Kidney (tissue), 14 donors: ENCODE data around the gene SCAI. TPM values are rescaled to one million over a fixed set of nuclear protein-coding genes. Genes with fewer than 3 reads are reported as not detected.
"Not testable (repeated sequence)": the region's sequence is repeated elsewhere in the genome, so short reads cannot be mapped to it uniquely, and the experiment has no call there.

Experiments used
- DNase-seq, 5 donors: peaks; one replicate each; pipeline ENCODE4 v3.0.0-alpha.2; 2013 to 2020
- FAIRE-seq: peaks from 2 replicates; lab custom pipeline; 2012; peaks lifted over from hg19 to GRCh38; lab: Jason Lieb, UNC
- H3K27ac ChIP-seq, 2 donors: one replicate each; pipeline ENCODE4 v1.7.0; 2013; ENCODE audit warnings: low read depth in 2 of 2, low read length in 2 of 2, inconsistent platforms in 1 of 2
- H3K27me3 ChIP-seq: one replicate; pipeline ENCODE4 v1.7.1; 2013; ENCODE audit warnings: low read length, inconsistent platforms; ENCODE audit not compliant: control insufficient read depth, insufficient read depth
- H3K36me3 ChIP-seq, 3 donors: one replicate each; pipeline versions ENCODE4 v1.7.0 to v1.7.1; 2013; ENCODE audit warnings: low read length in 3 of 3, control low read depth in 1 of 3, inconsistent platforms in 1 of 3; ENCODE audit not compliant: insufficient read depth in 3 of 3, control insufficient read depth in 2 of 3
- H3K4me1 ChIP-seq, 3 donors: one replicate each; pipeline versions ENCODE4 v1.7.0 to v1.7.1; 2013; ENCODE audit warnings: low read length in 3 of 3, inconsistent platforms in 1 of 3, low read depth in 1 of 3; ENCODE audit not compliant: control insufficient read depth in 2 of 3, insufficient read depth in 2 of 3
- H3K4me3 ChIP-seq, 3 donors: one replicate each; pipeline versions ENCODE4 v1.7.0 to v1.8.1; 2013; ENCODE audit warnings: low read length in 3 of 3, control low read depth in 1 of 3, inconsistent platforms in 1 of 3
- H3K9ac ChIP-seq, 3 donors: one replicate each; pipeline versions ENCODE4 v1.7.0 to v1.7.1; 2013; ENCODE audit warnings: low read length in 3 of 3, control low read depth in 1 of 3, inconsistent platforms in 1 of 3
- H3K9me3 ChIP-seq, 3 donors: one replicate each; pipeline versions ENCODE4 v1.7.0 to v1.7.1; 2013; ENCODE audit warnings: low read length in 3 of 3, control low read depth in 1 of 3, inconsistent platforms in 1 of 3; ENCODE audit not compliant: control insufficient read depth in 2 of 3, insufficient read depth in 1 of 3
- intact Hi-C: fragments of 100-400 bp; cut with DNase I; formaldehyde crosslinking; loops from one replicate; pipeline ENCODE4 v1.11.1; 2022
- polyA plus RNA-seq: library from polyadenylated mRNA; stranded (reverse); fragments of 350-450 nt; fragmentation: Illumina TruSeq; extraction: RNeasy Lipid Tissue Mini Kit (QIAGEN cat#74804); gene quantifications from one replicate; pipeline ENCODE4 v1.2.3, GENCODE V29; 2014; ENCODE audit warnings: low read depth, low replicate concordance; ENCODE audit not compliant: insufficient read depth
- total RNA-seq: library from RNA; stranded (reverse); fragmentation: NEBNext Ultra II Directional; extraction: Animal tissue kit (Norgen Biotek cat#: 25700); gene quantifications from one replicate; pipeline ENCODE4 v1.2.1, GENCODE V29; 2021
- TF ChIP-seq, protein P1 (sequence below): IDR thresholded peaks from 3 replicates; pipeline ENCODE4 v1.5.1; 2012; ENCODE audit warnings: mild to moderate bottlenecking, moderate library complexity, borderline replicate concordance; ENCODE audit not compliant: insufficient read depth; ENCODE audit errors: extremely low read depth
- donor health status: control.
- donor health status: control.
- donor health status: control.
- donor health status: control.
- donor health status: control.
- donor health status: DM: yes; HTN: yes; CAD: no.
- donor health status: Normal renal cell carcinoma (clear cell type).

Gene SCAI
- total and polyA plus RNA-seq, 2 donors from 2014 or later, result 1.4 to 6.9 TPM

DNA sequence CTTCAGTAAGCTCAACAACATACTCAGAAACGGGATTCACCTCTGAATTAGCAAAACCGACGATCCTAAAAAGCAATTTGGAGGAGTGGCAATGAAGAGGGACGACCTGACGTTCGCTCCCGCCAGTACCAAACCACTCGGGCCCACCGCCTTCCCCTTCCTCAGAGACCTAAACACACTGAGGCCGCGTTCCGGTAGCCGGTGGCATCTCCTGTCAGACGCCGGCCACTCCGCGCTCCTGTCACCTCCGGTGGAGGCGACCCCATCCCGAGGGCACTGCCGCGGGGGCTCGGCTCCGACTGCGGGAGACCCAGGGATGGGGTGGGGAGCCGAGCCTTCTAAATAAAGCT lies 45.7 kb upstream of the SCAI start:
- DNase-seq, result peak in 2 of 5 donors; percentile 39 to 84
- FAIRE-seq, result no peak
- peak overlapping the region; percentile 88 for H3K27ac ChIP-seq
- H3K9ac ChIP-seq, result peak overlapping the region; percentile 75 to 99 (median 91)
- H3K9me3 ChIP-seq, result no peaks in the 10 kb centered on the region
- TF ChIP-seq, protein P1, sequence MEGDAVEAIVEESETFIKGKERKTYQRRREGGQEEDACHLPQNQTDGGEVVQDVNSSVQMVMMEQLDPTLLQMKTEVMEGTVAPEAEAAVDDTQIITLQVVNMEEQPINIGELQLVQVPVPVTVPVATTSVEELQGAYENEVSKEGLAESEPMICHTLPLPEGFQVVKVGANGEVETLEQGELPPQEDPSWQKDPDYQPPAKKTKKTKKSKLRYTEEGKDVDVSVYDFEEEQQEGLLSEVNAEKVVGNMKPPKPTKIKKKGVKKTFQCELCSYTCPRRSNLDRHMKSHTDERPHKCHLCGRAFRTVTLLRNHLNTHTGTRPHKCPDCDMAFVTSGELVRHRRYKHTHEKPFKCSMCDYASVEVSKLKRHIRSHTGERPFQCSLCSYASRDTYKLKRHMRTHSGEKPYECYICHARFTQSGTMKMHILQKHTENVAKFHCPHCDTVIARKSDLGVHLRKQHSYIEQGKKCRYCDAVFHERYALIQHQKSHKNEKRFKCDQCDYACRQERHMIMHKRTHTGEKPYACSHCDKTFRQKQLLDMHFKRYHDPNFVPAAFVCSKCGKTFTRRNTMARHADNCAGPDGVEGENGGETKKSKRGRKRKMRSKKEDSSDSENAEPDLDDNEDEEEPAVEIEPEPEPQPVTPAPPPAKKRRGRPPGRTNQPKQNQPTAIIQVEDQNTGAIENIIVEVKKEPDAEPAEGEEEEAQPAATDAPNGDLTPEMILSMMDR, result no peak
- intact Hi-C loops, result no loop called here
- H3K4me1 ChIP-seq, result peaks cover 0 to 9% (median 5%) of the 10 kb centered on the region in 3 donors
- H3K27me3 ChIP-seq, result no peaks in the 10 kb centered on the region
- H3K36me3 ChIP-seq, result no peaks in the 10 kb centered on the region
- H3K4me3 ChIP-seq, result peak overlapping the region; percentile 82 to 94 (median 92)

DNA sequence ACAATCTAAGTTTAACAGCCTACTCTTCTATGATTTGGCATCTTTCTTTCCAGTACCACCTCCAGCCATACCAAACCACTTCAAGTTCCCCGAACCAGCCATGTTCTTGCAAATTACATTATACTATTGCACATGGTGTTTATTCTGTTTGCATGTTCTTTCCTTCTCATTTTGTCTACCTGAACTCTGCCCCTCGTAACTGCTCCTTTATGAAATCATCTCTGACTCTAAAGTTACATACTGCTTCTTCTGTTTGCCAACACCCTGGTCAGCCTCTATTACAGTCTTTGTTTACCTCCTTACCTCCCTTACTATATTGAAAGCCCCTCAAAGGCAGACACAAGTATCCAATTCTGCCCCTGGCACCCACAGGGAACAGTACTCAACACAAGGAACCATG lies 40.2 kb upstream of the SCAI start:
- Histone ChIP-seq H3K27ac (no peak overlapping the region), H3K4me1 (peaks cover 0 to 4% (median 0%) of the 10 kb centered on the region in 3 donors), H3K36me3 (no peaks in the 10 kb centered on the region), H3K4me3 (no peak overlapping the region), H3K9me3 (no peaks in the 10 kb centered on the region), H3K9ac (no peak overlapping the region), H3K27me3 (no peaks in the 10 kb centered on the region)
- intact Hi-C loops, result no loop called here
- DNase-seq, result no peak
- FAIRE-seq, result no peak
- TF ChIP-seq, protein P1, result no peak

DNA sequence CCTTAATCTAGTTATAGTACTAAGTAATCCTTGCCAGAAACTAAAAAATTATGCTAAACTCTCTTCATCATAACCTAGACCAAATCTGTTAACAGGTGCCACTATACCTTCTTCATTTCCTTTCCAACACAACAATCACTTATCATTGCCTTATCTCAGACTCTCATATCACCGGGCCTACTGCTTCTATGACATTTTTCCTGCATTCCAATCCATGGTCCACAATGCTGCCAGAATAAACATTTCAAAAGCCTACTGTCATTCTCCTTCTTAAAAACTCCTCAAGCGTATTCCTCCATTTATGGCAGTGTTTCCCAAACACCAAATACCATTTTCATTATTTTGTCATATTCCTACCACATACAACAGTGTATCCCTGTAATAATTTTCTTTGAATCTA lies 39.7 kb upstream of the SCAI start:
- intact Hi-C loops, result no loop called here
- no peak for DNase-seq
- FAIRE-seq, result no peak
- Histone ChIP-seq H3K27ac (no peak overlapping the region), H3K9me3 (no peaks in the 10 kb centered on the region), H3K4me3 (no peak overlapping the region), H3K27me3 (no peaks in the 10 kb centered on the region), H3K36me3 (no peaks in the 10 kb centered on the region), H3K4me1 (peaks cover 0 to 4% (median 0%) of the 10 kb centered on the region in 3 donors), H3K9ac (no peak overlapping the region)
- TF ChIP-seq, protein P1, result no peak

DNA sequence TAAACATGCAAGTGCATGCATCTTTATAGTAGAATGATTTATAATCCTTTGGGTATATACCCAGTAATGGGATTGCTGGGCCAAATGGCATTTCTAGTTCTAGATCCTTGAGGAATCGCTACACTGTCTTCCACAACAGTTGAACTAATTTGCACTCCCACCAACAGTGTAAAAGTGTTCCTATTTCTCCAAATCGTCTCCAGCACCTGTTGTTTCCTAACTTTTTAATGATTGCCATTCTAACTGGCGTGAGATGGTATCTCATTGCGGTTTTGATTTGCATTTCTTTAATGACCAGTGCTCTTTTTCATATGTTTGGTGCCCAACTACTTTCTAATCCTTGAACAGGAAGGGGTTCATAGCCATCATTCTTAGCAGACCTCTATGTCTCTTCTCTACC lies 38.4 kb upstream of the SCAI start:
- H3K36me3 ChIP-seq, H3K4me3 ChIP-seq, H3K27me3 ChIP-seq, FAIRE-seq, intact Hi-C loops, H3K9ac ChIP-seq, H3K27ac ChIP-seq, H3K4me1 ChIP-seq, DNase-seq, H3K9me3 ChIP-seq: not testable (repeated sequence)
